ENCODE measurements around the gene CGRRF1. TPM values are rescaled to one million over a fixed set of nuclear protein-coding genes. Genes with fewer than 3 reads are reported as not detected.
A peak's percentile ranks its signal among the peaks of the same experiment; 100 is the strongest.

The CGRRF1 gene, protein sequence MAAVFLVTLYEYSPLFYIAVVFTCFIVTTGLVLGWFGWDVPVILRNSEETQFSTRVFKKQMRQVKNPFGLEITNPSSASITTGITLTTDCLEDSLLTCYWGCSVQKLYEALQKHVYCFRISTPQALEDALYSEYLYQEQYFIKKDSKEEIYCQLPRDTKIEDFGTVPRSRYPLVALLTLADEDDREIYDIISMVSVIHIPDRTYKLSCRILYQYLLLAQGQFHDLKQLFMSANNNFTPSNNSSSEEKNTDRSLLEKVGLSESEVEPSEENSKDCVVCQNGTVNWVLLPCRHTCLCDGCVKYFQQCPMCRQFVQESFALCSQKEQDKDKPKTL
- 12.1 and 16.7 TPM in 2 replicates for total RNA-seq (ENCODE audit: low replicate concordance)
- long read RNA-seq, transcript CGRRF1-201 (6 exons, 2,057 nt): major isoform, 52 of 61 reads
- long read RNA-seq, partial matches to known transcripts: 2 of 61 reads
- long read RNA-seq, other reads (novel, unspliced or antisense): 6 of 61 reads

DNA sequence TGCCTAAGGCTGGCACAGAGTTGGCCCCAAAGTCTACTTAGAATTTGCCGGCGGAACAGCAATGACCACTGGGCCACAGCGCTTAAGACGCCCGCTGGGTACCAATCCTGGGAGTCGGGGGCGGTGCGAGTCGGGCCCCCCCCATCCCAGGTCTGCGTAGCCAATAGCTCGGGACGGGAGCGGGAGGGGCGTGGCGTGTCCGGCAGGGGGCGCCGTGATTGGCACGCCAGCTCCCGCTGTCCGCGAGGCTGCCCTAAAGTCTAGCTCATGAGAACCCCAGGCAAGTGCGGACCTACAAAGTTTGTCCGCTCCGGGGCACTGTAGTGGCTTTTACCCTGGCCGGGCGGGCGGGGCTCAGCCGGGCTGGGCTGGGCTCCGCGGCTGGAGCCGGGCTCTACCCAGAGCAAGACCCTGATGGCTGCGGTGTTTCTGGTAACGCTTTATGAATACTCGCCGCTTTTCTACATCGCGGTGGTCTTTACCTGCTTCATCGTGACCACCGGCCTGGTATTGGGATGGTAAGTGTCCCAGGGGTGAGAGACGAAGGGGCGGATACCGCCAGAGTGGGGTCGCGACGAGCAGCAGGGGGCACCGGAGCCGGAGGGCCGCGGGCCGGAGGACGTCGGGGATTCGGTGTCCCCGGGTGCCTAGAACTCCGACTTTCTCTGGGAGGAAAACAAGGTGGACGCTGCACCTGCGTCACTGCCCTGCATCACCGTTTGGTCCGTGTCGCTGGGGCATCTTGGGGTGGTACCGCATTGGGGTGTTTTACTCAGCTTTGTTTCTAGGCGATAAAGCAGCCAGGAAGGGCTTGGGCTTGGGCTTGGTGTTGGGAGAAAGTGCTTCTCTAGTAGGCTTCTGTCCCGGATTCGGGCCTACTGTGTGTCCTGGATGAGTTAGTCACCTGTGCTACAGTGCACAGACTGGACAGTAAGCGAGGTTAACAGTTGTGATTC is at the start of gene CGRRF1:
CGRRF1 (plus strand) TSS at position 361 of the 956 bp plus-strand sequence; CDS start at position 415, 54 bp downstream.
- peak; percentile 99 for DNase-seq (ENCODE audit: extremely low spot score, unreplicated experiment)
- H3K4me3 Mint-ChIP-seq: peak within 1 kb of the TSS; percentile 98
- H3K36me3 Mint-ChIP-seq: peaks cover 15% of the 10 kb centered on the region
- no peaks in the 10 kb centered on the region for H3K27me3 Mint-ChIP-seq
- H3K27ac Mint-ChIP-seq: peak within 1 kb of the TSS; percentile 84
- TF ChIP-seq, protein P1, sequence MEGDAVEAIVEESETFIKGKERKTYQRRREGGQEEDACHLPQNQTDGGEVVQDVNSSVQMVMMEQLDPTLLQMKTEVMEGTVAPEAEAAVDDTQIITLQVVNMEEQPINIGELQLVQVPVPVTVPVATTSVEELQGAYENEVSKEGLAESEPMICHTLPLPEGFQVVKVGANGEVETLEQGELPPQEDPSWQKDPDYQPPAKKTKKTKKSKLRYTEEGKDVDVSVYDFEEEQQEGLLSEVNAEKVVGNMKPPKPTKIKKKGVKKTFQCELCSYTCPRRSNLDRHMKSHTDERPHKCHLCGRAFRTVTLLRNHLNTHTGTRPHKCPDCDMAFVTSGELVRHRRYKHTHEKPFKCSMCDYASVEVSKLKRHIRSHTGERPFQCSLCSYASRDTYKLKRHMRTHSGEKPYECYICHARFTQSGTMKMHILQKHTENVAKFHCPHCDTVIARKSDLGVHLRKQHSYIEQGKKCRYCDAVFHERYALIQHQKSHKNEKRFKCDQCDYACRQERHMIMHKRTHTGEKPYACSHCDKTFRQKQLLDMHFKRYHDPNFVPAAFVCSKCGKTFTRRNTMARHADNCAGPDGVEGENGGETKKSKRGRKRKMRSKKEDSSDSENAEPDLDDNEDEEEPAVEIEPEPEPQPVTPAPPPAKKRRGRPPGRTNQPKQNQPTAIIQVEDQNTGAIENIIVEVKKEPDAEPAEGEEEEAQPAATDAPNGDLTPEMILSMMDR (conservative IDR thresholded peaks at IDR 0.05): peak; percentile 74
- H3K9me3 Mint-ChIP-seq: no peaks in the 10 kb centered on the region
- peaks cover 28% of the 10 kb centered on the region for H3K4me1 Mint-ChIP-seq (ENCODE audit: unreplicated experiment)

DNA sequence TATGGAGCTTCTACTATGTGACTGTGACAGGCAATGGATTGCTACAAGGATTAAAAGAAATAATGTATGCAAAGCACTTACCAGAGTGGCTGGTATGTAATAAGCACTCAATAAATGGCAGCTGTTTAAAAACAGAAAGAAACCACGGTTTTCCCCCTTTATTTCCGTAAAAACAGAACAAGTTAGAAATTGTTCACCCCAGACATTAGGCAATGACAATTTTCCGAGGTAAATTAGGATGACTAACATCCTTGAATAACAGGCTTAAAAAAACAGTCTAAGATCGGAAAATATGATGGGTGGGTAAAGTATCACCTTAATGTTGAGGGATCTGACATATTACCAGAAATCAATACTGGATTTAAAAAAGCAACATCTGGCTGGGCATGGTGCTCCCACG is 47.7 kb upstream of the CGRRF1 start:
- peaks cover 4% of the 10 kb centered on the region for H3K27me3 Mint-ChIP-seq
- no peak for DNase-seq (ENCODE audit: extremely low spot score, unreplicated experiment)
- H3K27ac Mint-ChIP-seq: no peak overlapping the region

DNA sequence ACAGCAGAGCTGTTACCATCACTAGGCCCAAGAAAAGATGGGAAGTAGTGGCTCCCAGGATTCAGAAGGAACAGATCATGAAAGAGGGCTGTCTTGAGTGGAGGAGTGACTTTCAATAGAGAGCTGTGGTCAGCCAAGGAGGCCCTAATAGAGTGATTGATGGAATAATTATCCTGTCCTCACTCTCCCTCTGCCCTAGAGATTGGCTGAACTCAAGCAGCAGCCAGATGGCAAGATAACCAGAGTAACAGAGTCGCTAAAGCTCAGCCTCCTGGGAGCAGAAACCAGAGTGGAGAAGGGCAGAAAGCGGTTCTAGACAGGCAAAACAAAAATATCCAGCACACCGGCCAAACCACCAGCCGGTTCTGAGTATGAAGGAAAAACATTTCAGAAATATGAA is 44.1 kb upstream of the CGRRF1 start:
- Mint-ChIP-seq H3K9me3 (peaks cover 9% of the 10 kb centered on the region), H3K4me3 (no peak overlapping the region), H3K4me1 (ENCODE audit: unreplicated experiment) (peaks cover 6% of the 10 kb centered on the region), H3K27ac (no peak overlapping the region), H3K27me3 (peaks cover 4% of the 10 kb centered on the region), H3K36me3 (peaks cover 4% of the 10 kb centered on the region)
- DNase-seq (ENCODE audit: extremely low spot score, unreplicated experiment): no peak
- TF ChIP-seq, protein P1 (conservative IDR thresholded peaks at IDR 0.05): no peak

More for the DNA sequence above, 47.7 kb upstream of the CGRRF1 start:
- peaks cover 5% of the 10 kb centered on the region for H3K9me3 Mint-ChIP-seq
- H3K4me3 Mint-ChIP-seq: no peak overlapping the region
- H3K36me3 Mint-ChIP-seq: no peaks in the 10 kb centered on the region
- H3K4me1 Mint-ChIP-seq (ENCODE audit: unreplicated experiment): peaks cover 6% of the 10 kb centered on the region
- TF ChIP-seq, protein P1 (conservative IDR thresholded peaks at IDR 0.05): no peak

DNA sequence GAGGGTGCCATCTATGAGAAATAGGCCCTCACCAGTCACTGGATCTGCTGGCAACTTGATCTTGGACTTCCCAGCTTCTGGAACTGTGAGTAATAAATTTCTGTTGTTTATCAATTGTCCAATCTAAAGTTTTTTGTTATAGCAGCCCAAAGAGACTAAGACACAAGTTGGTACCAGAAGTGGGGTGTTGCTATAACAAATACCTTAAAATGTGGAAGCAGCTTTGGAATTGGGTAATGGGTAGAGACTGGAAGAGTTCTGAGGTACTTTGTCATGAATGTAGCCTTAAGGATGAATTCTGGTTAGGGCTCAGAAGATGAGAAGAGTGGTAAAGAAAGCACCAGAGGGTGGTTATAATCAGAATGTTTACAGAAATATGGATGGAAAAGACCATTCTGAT is 42.4 kb upstream of the CGRRF1 start:
- H3K27me3 Mint-ChIP-seq: peaks cover 4% of the 10 kb centered on the region
- DNase-seq (ENCODE audit: extremely low spot score, unreplicated experiment): no peak
- H3K4me1 Mint-ChIP-seq (ENCODE audit: unreplicated experiment): peaks cover 7% of the 10 kb centered on the region
- no peak overlapping the region for H3K27ac Mint-ChIP-seq
- TF ChIP-seq, protein P1 (conservative IDR thresholded peaks at IDR 0.05): no peak
- H3K9me3 Mint-ChIP-seq: peaks cover 9% of the 10 kb centered on the region
- no peak overlapping the region for H3K4me3 Mint-ChIP-seq
- H3K36me3 Mint-ChIP-seq: peaks cover 6% of the 10 kb centered on the region

DNA sequence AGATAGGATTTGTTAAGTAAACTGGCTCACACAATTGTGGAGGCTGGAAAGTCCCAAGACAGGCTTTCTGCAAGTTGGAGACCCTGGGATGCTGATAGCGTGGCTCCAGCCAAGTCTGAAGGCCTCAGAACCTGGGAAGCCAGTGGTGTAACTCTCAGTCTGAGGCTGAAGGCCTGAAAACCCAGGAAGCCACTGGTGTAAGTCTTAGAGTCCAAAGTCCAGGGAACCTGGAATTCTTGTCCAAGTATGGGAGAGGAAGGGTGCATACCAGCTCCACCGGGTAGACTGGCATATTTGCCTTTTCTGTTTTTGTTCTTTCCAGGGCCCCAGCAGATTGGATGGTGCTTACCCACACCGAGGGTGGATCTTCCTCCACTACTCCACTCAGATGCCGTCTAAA is 39.0 kb upstream of the CGRRF1 start:
- Mint-ChIP-seq H3K27ac (no peak overlapping the region), H3K9me3 (peaks cover 9% of the 10 kb centered on the region), H3K27me3 (no peaks in the 10 kb centered on the region), H3K36me3 (peaks cover 12% of the 10 kb centered on the region), H3K4me3 (no peak overlapping the region), H3K4me1 (ENCODE audit: unreplicated experiment) (peaks cover 17% of the 10 kb centered on the region)
- TF ChIP-seq, protein P1 (conservative IDR thresholded peaks at IDR 0.05): no peak
- DNase-seq (ENCODE audit: extremely low spot score, unreplicated experiment): no peak
